ENCODE data around the gene GPC6.

DNA sequence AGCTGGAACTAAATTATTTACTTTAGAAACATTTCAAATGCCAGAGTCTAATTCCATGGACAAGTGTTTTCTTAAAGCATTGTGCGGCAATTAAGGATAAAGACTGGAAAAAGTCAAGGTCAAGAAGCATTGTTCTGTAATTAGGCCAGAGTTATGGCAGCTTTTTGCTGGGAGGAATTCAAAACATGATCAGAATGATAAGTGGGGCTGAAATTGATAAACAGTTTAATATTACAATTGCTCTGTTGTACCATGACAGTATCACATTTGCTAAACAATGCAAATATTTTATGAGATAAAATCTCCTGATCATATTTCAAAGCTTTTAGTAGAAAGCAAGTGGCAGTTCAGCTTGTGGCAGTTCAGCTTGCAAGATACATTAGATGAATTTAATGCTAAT lies 513.7 kb downstream of the GPC6 start:
- TF ChIP-seq CTCF (conservative IDR thresholded peaks at IDR 0.05) (no peak), EZH2 (IDR thresholded peaks at IDR 0.05; ENCODE audit: low read depth) (no peak)
